GM23248 (cell line): Measurements from ENCODE around the gene NTF4.
"Not testable (repeated sequence)": the region's sequence is repeated elsewhere in the genome, so short reads cannot be mapped to it uniquely, and the experiment has no call there.

ENCODE experiments used
- EZH2 ChIP-seq: fragments of 200-600 bp; sonication (generic); IDR thresholded peaks from 2 replicates; pipeline ENCODE4 v1.6.1; 2018; ENCODE audit warnings: antibody characterized with exemption, mild to moderate bottlenecking; ENCODE audit not compliant: insufficient read depth, poor library complexity, severe bottlenecking
- EZH2phosphoT487 ChIP-seq: fragments of 200-600 bp; sonication (generic); IDR thresholded peaks from 2 replicates; pipeline ENCODE4 v1.6.1; 2018; ENCODE audit warnings: antibody characterized with exemption, moderate library complexity, mild to moderate bottlenecking, low read depth; ENCODE audit not compliant: insufficient read depth

DNA sequence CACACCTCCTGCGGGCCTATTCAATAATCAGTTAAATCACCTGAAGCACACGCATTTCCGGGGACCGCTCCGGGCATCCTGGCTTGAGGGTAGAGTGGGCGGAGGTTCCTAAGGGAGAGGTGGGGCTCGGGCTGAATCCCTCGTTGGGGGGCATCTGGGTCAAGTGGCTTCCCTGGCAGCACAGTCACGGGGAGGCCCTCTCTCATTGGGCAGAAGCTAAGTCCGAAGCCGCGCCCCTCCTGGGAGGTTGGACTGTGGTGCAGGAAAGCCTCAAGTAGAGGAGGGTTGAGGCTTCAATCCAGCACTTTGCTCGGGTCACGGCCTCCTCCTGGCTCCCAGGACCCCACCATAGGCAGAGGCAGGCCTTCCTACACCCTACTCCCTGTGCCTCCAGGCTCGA is 21.1 kb downstream of the NTF4 start, which contains the start of gene CGB5:
- not testable (repeated sequence) for TF ChIP-seq EZH2, EZH2phosphoT487
